HepG2 (cell line): ENCODE measurements around the gene MGMT. TPM values are rescaled to one million over a fixed set of nuclear protein-coding genes. Genes with fewer than 3 reads are reported as not detected.

Experiments
- ARID3A ChIP-seq: IDR thresholded peaks from 2 replicates; pipeline ENCODE4 v1.6.1; 2012; ENCODE audit warnings: low read depth, low read length, improper control_type of control experiment
- GMEB1 ChIP-seq: sonication (generic); formaldehyde crosslinking; IDR thresholded peaks from 2 replicates; pipeline ENCODE4 v1.5.1; 2020; ENCODE audit warnings: missing genetic modification reagents, mild to moderate bottlenecking, borderline replicate concordance
- PRDM4 ChIP-seq: sonication (generic); formaldehyde crosslinking; IDR thresholded peaks from 2 replicates; pipeline ENCODE4 v1.9.0; 2021; ENCODE audit warnings: missing genetic modification reagents, borderline replicate concordance
- SMC3 ChIP-seq: IDR thresholded peaks from 2 replicates; pipeline ENCODE4 v1.6.1; 2011; ENCODE audit warnings: low read length, improper control_type of control experiment
- ZBTB26 ChIP-seq: IDR thresholded peaks from 2 replicates; pipeline ENCODE4 v1.6.1; 2016; ENCODE audit warnings: missing compliant biosample characterization, missing genetic modification reagents, borderline replicate concordance
- ZNF484 ChIP-seq: sonication (generic); formaldehyde crosslinking; IDR thresholded peaks from 2 replicates; pipeline ENCODE4 v1.5.1; 2020; ENCODE audit warnings: mild to moderate bottlenecking, low read depth, missing genetic modification reagents, borderline replicate concordance
- ZNF891 ChIP-seq: sonication (generic); formaldehyde crosslinking; IDR thresholded peaks from 2 replicates; pipeline ENCODE4 v1.5.0; 2020; ENCODE audit warnings: mild to moderate bottlenecking, missing genetic modification reagents
- polyA plus RNA-seq, 8 experiments: library from polyadenylated mRNA; depleted of rRNA in 3 of 8; stranded (reverse) in 7 of 8; unstranded in 1 of 8; fragments of >200 nt; fragmentation: Illumina TruSeq in 4 of 8; extraction: Trizol in 4 of 8; gene quantifications; 2 replicates each; pipeline versions ENCODE4 v1.2.1 to v1.2.3, GENCODE V29; 2011 to 2016; ENCODE audit warnings: low read depth in 4 of 8, missing spikeins in 1 of 8, mixed read lengths in 1 of 8; ENCODE audit not compliant: insufficient read depth in 1 of 8
- total RNA-seq, 5 experiments: library from RNA; depleted of rRNA; stranded (reverse); fragments of >200 nt; fragmentation: Illumina TruSeq; extraction: Trizol; gene quantifications; 2 replicates each; pipeline ENCODE4 v1.2.3, GENCODE V29; 2016; ENCODE audit warnings: low read depth in 1 of 5

The MGMT gene
- total and polyA plus RNA-seq, 2 of the 13 experiments (the other 11 are each of a cell fraction or from before 2014, with no cell fraction given), result 12.0 to 19.5 TPM

- TF ChIP-seq GMEB1 (CRISPR knock-in tag), result no peak
- no peak for TF ChIP-seq ZBTB26 (CRISPR knock-in tag)
- 0 out of 2 replicates have a peak, but pooled peaks have one; percentile 9 for TF ChIP-seq ARID3A
- no peak for TF ChIP-seq PRDM4 (CRISPR knock-in tag)
- TF ChIP-seq ZNF484, result no peak
- TF ChIP-seq SMC3, result no peak
- no peak for TF ChIP-seq ZNF891 (CRISPR knock-in tag)
- TF ChIP-seq, all 625 proteins: peak for 42
Observed at GRCh38 chr10:129470103-129470851, 3.2 kb downstream of the MGMT start (continued).
